Measurements from ENCODE around the gene TLL2. TPM values are rescaled to one million over a fixed set of nuclear protein-coding genes. Genes with fewer than 3 reads are reported as not detected.

TLL2 gene
- total RNA-seq, 1 experiment from 2014 or later = 9.1 TPM

DNA sequence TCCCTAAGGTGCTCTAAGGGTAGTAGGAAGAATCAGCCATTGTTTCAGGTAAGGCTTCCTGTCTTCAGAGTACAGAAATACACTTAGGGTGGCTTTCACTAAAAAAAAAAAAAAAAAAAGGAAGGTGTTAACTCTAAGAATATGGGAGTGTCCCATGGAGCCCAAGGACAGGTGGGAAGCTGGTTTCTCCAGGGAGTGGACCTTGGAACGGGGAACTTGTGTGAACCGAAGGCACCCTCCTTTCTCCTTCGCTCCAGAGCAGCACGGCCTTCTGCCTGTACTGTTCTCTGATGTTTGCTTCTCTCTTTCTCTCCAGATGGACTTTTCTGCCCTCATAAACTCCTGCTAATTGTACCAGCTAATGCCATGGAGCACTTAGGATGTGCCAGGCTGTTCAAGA lies 161.1 kb downstream of the TLL2 start (continued):
- TF ChIP-seq IRF2 (CRISPR knock-in tag; IDR thresholded peaks at IDR 0.05; ENCODE audit: borderline replicate concordance, low read depth) (no peak), ATF1 (CRISPR knock-in tag; IDR thresholded peaks at IDR 0.05) (no peak), SOX15 (CRISPR knock-in tag; IDR thresholded peaks at IDR 0.05) (no peak), TEAD1 (CRISPR knock-in tag; IDR thresholded peaks at IDR 0.05) (no peak), ZNF423 (CRISPR knock-in tag; IDR thresholded peaks at IDR 0.05) (no peak)
- TF ChIP-seq, protein P1, sequence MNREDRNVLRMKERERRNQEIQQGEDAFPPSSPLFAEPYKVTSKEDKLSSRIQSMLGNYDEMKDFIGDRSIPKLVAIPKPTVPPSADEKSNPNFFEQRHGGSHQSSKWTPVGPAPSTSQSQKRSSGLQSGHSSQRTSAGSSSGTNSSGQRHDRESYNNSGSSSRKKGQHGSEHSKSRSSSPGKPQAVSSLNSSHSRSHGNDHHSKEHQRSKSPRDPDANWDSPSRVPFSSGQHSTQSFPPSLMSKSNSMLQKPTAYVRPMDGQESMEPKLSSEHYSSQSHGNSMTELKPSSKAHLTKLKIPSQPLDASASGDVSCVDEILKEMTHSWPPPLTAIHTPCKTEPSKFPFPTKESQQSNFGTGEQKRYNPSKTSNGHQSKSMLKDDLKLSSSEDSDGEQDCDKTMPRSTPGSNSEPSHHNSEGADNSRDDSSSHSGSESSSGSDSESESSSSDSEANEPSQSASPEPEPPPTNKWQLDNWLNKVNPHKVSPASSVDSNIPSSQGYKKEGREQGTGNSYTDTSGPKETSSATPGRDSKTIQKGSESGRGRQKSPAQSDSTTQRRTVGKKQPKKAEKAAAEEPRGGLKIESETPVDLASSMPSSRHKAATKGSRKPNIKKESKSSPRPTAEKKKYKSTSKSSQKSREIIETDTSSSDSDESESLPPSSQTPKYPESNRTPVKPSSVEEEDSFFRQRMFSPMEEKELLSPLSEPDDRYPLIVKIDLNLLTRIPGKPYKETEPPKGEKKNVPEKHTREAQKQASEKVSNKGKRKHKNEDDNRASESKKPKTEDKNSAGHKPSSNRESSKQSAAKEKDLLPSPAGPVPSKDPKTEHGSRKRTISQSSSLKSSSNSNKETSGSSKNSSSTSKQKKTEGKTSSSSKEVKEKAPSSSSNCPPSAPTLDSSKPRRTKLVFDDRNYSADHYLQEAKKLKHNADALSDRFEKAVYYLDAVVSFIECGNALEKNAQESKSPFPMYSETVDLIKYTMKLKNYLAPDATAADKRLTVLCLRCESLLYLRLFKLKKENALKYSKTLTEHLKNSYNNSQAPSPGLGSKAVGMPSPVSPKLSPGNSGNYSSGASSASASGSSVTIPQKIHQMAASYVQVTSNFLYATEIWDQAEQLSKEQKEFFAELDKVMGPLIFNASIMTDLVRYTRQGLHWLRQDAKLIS (CRISPR knock-in tag; IDR thresholded peaks at IDR 0.05; ENCODE audit: borderline replicate concordance) = no peak
- TF ChIP-seq, protein P2, sequence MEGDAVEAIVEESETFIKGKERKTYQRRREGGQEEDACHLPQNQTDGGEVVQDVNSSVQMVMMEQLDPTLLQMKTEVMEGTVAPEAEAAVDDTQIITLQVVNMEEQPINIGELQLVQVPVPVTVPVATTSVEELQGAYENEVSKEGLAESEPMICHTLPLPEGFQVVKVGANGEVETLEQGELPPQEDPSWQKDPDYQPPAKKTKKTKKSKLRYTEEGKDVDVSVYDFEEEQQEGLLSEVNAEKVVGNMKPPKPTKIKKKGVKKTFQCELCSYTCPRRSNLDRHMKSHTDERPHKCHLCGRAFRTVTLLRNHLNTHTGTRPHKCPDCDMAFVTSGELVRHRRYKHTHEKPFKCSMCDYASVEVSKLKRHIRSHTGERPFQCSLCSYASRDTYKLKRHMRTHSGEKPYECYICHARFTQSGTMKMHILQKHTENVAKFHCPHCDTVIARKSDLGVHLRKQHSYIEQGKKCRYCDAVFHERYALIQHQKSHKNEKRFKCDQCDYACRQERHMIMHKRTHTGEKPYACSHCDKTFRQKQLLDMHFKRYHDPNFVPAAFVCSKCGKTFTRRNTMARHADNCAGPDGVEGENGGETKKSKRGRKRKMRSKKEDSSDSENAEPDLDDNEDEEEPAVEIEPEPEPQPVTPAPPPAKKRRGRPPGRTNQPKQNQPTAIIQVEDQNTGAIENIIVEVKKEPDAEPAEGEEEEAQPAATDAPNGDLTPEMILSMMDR (IDR thresholded peaks at IDR 0.05) = no peak

DNA sequence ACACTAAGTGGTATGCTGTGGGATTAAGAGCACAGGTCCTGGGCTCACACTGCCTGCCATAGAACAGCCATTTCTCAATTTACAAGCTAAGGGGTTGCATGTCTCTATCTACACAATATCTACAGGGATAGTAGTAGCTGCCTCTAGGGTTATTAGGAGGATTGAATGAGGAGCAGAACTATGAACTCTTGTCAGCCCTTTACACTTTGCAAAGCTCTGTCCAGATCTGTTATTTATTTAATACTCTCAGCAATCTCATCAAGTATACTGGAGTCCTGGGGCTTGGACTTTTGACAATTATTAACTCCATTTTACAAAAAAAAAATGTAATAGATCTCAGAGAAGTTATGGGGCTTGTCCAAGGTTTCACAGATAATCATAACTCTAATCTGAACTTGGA lies 161.7 kb downstream of the TLL2 start:
- TF ChIP-seq TP53 (CRISPR knock-in tag; IDR thresholded peaks at IDR 0.05) = no peak
- TF ChIP-seq JUN (CRISPR knock-in tag; IDR thresholded peaks at IDR 0.05) = no peak
- TF ChIP-seq, protein P3, sequence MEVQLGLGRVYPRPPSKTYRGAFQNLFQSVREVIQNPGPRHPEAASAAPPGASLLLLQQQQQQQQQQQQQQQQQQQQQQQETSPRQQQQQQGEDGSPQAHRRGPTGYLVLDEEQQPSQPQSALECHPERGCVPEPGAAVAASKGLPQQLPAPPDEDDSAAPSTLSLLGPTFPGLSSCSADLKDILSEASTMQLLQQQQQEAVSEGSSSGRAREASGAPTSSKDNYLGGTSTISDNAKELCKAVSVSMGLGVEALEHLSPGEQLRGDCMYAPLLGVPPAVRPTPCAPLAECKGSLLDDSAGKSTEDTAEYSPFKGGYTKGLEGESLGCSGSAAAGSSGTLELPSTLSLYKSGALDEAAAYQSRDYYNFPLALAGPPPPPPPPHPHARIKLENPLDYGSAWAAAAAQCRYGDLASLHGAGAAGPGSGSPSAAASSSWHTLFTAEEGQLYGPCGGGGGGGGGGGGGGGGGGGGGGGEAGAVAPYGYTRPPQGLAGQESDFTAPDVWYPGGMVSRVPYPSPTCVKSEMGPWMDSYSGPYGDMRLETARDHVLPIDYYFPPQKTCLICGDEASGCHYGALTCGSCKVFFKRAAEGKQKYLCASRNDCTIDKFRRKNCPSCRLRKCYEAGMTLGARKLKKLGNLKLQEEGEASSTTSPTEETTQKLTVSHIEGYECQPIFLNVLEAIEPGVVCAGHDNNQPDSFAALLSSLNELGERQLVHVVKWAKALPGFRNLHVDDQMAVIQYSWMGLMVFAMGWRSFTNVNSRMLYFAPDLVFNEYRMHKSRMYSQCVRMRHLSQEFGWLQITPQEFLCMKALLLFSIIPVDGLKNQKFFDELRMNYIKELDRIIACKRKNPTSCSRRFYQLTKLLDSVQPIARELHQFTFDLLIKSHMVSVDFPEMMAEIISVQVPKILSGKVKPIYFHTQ (CRISPR knock-in tag; IDR thresholded peaks at IDR 0.05) = no peak
- TF ChIP-seq ATF1 (CRISPR knock-in tag; IDR thresholded peaks at IDR 0.05) = no peak
- TF ChIP-seq SMAD3 (CRISPR knock-in tag; IDR thresholded peaks at IDR 0.05; ENCODE audit: borderline replicate concordance) = no peak
- Mint-ChIP-seq H3K36me3 (peaks cover 10% of the 10 kb centered on the region), H3K9me3 (peaks cover 15% of the 10 kb centered on the region; the same call in 1 of the 2 replicates), H3K27me3 (ENCODE audit: low read depth) (no peaks in the 10 kb centered on the region; the same call in 1 of the 2 replicates), H3K4me1 (peaks cover 20% of the 10 kb centered on the region), H3K4me3 (no peak overlapping the region), H3K27ac (no peak overlapping the region)
- ChIA-PET CTCF (interaction anchor here (1.0 to 1.4 kb wide), 5 partner anchors 11 to 62 kb away, joined by 3 to 9 read pairs (median 3); no protein-coding TSS in a partner anchor), POLR2A (interaction anchor here (0.6 kb wide), 1 partner anchor 995 kb away, joined by 4 read pairs; no protein-coding TSS in a partner anchor)
- DNase-seq (ENCODE audit: low spot score) (no peak), ATAC-seq (no peak)

DNA sequence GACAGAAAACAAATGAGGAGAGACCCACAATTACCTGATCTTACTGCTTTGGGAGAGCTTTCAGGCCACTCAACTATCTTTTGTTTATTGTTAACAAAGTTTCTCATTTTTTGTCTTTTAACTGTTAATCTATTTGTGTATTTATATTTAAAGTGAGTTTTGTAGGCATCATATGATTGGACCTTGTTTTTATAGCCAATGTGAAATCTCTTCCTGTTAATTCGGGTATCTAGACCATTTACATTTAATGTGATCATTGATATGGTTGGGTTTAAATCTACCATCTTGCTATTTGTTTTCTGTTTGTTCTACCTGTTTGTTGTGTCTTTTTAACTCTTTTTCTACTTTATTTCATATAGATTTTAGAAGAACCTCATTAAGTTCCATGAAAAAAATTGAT lies 167.4 kb downstream of the TLL2 start:
- Mint-ChIP-seq H3K4me1 (peaks cover 43% of the 10 kb centered on the region), H3K4me3 (no peak overlapping the region), H3K9me3 (peaks cover 35% of the 10 kb centered on the region), H3K27ac (no peak overlapping the region), H3K27me3 (ENCODE audit: low read depth) (peaks cover 24% of the 10 kb centered on the region), H3K36me3 (peaks cover 29% of the 10 kb centered on the region)
- no peak for TF ChIP-seq ZNF263 (CRISPR knock-in tag; IDR thresholded peaks at IDR 0.05; ENCODE audit: low read depth)
- 0 out of 2 replicates have a peak, but pooled peaks have one; percentile 54 for TF ChIP-seq MXD4 (CRISPR knock-in tag; IDR thresholded peaks at IDR 0.05; ENCODE audit: borderline replicate concordance)
- ChIA-PET POLR2A (interaction anchor here (0.7 kb wide), 1 partner anchor 167 kb away, joined by 3 read pairs; the partner anchor contains the start of gene TLL2), CTCF (interaction anchor here (1.1 kb wide), 2 partner anchors 28 to 29 kb away, joined by 3 to 4 read pairs; no protein-coding TSS in a partner anchor)
- ATAC-seq (no peak), DNase-seq (ENCODE audit: low spot score) (no peak)

Data from WTC11 (cell line).